Dedifferentiated amniotic fluid mesenchymal stem cell (primary cell): Measurements from ENCODE around the gene HRC.
"Not testable (repeated sequence)": the region's sequence is repeated elsewhere in the genome, so short reads cannot be mapped to it uniquely, and the experiment has no call there.

Experiments used
- DNase-seq: peaks from one replicate; pipeline ENCODE4 v3.0.0-alpha.2; 2016; ENCODE audit errors: extremely low spot score

Gene HRC

DNA sequence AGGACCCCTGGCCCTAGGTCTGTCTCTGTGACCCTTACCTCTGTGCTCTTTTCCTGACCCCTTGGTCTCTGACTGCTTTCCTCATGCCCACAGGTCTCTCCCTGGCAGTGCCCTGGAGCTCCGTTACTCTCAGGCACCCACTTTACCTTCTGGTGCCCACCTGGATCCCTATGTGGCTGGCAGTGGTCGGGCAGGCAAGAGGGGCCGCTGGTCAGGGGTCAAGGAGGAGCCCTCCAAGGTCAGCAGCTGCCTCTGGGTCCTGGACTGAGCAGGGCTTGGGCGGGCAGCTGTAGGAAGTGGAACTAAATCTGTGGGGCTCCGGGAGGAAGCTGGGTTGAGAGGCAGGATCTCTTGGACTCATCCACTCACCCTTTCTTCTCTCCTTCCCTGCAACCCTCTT lies 19.5 kb downstream of the HRC start:
- DNase-seq = no peak

GRCh38 chr19:49133621-49134454 lies 21.4 kb downstream of the HRC start:
- no peak for DNase-seq

GRCh38 chr19:49132974-49133609 lies 22.1 kb downstream of the HRC start:
- DNase-seq = no peak

GRCh38 chr19:49130325-49130724 lies 24.9 kb downstream of the HRC start:
- no peak for DNase-seq

GRCh38 chr19:49129238-49129583 lies 26.0 kb downstream of the HRC start:
- no peak for DNase-seq

GRCh38 chr19:49128545-49129237 lies 26.5 kb downstream of the HRC start:
- DNase-seq = no peak

GRCh38 chr19:49127674-49128544 lies 27.3 kb downstream of the HRC start:
- peak; percentile 97 for DNase-seq

- DNase-seq = not testable (repeated sequence)
Measured at GRCh38 chr19:49127225-49127624, 28.0 kb downstream of the HRC start.

DNA sequence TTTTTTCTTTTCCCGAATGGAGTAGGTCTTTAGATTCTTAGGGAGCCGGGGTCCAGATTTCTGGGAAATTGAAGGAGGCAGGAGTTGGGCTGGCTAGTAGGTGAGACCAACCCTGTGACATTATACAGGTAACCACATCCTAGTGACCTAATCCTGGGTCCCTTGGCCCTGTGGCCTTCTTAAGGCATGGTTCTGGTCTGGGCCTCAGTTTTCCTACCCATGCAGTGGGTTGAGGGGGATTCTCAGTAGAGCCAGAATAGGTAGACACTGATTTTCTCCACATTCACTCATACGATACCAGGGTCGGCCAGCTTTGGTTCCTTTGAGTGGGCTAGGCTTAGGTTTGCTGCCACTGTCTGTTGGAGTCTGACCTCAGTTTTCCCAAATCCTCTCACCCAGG lies 28.6 kb downstream of the HRC start:
- DNase-seq = no peak

GRCh38 chr19:49125025-49125731 lies 30.0 kb downstream of the HRC start:
- DNase-seq = no peak

DNA sequence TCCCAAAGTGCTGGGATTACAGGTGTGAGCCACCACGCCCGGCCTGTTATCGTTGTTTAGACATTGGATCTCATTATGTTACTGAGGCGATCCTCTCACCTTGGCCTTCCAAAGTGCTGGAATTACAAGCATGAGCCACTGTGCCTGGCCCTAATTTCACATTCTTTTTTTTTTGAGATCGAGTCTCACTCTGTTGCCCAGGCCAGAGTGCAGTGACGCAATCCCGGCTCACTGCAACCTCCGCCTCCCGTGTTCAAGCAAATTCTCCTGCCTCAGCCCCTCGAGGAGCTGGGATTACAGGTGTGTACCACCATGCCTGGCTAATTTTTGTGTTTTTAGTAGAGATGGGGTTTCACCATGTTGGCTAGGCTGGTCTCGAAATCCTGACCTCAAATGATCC lies 31.9 kb downstream of the HRC start:
- not testable (repeated sequence) for DNase-seq

DNA sequence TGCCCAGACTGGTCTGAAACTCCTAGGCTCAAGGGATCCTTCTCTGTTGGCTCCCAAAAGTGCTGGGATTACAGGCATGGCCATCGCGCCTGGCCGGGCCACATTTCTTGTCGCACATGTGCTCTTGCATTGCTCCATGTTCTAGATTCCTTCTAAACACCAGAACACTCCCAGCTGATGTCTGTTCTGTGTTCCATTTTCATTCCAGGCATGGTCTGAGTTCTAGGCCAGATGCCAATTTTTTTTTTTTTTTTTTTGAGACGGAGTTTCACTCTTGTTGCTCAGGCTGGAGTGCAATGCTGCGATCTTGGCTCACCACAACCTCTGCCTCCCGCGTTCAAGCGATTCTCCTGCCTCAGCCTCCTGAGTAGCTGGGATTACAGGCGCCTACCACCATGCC lies 33.4 kb downstream of the HRC start:
- DNase-seq = not testable (repeated sequence)

GRCh38 chr19:49120868-49121267 lies 34.3 kb downstream of the HRC start:
- DNase-seq = no peak

GRCh38 chr19:49120325-49120683 lies 34.9 kb downstream of the HRC start:
- DNase-seq = no peak

GRCh38 chr19:49119411-49120324 lies 35.5 kb downstream of the HRC start, which contains the start of gene PPFIA3:
Gene PPFIA3 (plus strand): TSS chr19:49119544. CDS start chr19:49127874, 8,330 bp downstream.
- DNase-seq = peak; percentile 43

GRCh38 chr19:49118565-49119410 lies 36.4 kb downstream of the HRC start, which contains the start of gene C19orf73:
Gene C19orf73 (minus strand): TSS chr19:49119143. CDS start chr19:49119022, 121 bp downstream.
- peak; percentile 92 for DNase-seq

DNA sequence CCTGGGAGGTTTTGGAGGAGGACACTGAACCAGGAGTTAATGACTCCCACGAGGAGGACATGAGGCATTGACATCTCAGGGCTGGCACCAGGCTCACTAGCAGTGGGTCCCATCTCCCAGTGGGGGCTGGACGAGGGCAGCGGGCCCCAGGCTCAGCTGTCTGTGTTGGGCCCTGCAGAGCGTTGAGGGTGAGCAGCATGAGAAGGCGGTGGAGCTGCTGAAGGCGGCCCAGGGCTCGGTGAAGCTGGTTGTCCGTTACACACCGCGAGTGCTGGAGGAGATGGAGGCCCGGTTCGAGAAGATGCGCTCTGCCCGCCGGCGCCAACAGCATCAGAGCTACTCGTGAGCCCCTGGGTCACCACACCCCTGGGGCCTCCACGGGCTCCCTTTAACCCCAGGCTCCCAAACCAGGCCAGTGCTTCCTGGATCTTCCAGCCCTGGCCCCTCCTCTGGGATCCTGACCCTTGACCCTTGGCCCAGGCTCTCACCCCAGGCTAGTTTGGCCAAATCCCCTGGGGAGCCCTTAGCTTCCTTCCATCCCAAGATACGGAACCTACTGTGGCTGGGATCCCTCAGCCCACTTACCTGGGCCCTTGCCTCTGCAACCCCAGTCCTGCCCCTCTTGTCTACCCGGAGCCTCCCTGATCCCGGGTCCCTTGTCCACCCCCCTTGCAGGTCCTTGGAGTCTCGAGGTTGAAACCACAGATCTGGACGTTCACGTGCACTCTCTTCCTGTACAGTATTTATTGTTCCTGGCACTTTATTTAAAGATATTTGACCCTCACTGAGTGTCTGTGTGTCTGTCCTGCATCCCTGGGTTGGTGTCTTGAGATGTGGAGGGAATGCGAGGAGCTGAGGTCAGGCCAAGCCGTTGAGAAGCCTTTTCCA lies 37.3 kb downstream of the HRC start:
- no peak for DNase-seq

DNA sequence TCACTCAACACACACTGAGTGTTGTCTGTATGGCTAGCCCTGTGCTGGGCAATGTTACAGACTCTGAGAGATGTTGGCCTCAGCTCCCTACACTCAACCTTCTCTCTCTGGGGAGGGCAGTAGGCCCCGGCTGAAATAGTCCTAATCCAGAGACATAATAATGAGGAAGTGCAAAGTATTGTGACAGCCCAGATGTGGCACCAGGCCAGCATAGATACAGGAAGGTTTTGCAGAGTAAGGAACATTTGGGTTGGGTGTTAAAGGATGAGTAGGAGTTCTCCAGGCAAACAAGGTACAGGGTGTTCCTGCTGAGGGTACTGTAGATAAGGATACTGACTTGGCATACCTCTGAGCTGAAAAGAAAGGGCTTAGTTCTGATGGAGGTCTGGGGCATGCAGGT lies 38.7 kb downstream of the HRC start:
- DNase-seq = no peak
